CD14-positive monocyte (primary cell): ENCODE measurements around the gene SLC6A11. TPM values are rescaled to one million over a fixed set of nuclear protein-coding genes. Genes with fewer than 3 reads are reported as not detected.
A peak's percentile ranks its signal among the peaks of the same experiment; 100 is the strongest.

ENCODE experiments used
- DNase-seq, 3 donors: peaks; one replicate each; pipeline ENCODE4 v3.0.0-alpha.2; 2011 to 2022
- H2AFZ ChIP-seq: 2 replicates; pipeline ENCODE4 v1.6.0; 2012; ENCODE audit warnings: mild to moderate bottlenecking, low read depth, low read length, inconsistent platforms; ENCODE audit not compliant: insufficient read depth, poor library complexity, severe bottlenecking
- H3K27ac ChIP-seq, 2 donors: 1 replicate in 1 of 2; 2 replicates in 1 of 2; pipeline ENCODE4 v1.5.1; 2012 to 2013; ENCODE audit warnings: low read length in 2 of 2, control low read depth in 1 of 2, inconsistent platforms in 1 of 2, low read depth in 1 of 2, mild to moderate bottlenecking in 1 of 2
- H3K27me3 ChIP-seq, 2 donors: one replicate each; pipeline versions ENCODE4 v1.6.0 to v1.6.1; 2011 to 2013; ENCODE audit warnings: low read length in 2 of 2; ENCODE audit not compliant: control insufficient read depth in 2 of 2, insufficient read depth in 2 of 2
- H3K36me3 ChIP-seq, 2 donors: replicated peaks in 1 of 2; 1 replicate in 1 of 2; 2 replicates in 1 of 2; pipeline versions ENCODE4 v1.5.1 to v1.6.1; 2012 to 2013; ENCODE audit warnings: low read length in 2 of 2, control low read depth in 1 of 2, inconsistent platforms in 1 of 2, mild to moderate bottlenecking in 1 of 2; ENCODE audit not compliant: insufficient read depth in 2 of 2, control insufficient read depth in 1 of 2
- H3K4me1 ChIP-seq, 2 donors: 1 replicate in 1 of 2; 2 replicates in 1 of 2; pipeline versions ENCODE4 v1.5.1 to v1.6.1; 2012 to 2013; ENCODE audit warnings: low read length in 2 of 2, control low read depth in 1 of 2, inconsistent platforms in 1 of 2, mild to moderate bottlenecking in 1 of 2, moderate library complexity in 1 of 2; ENCODE audit not compliant: insufficient read depth in 2 of 2, control insufficient read depth in 1 of 2
- H3K4me2 ChIP-seq: replicated peaks from 2 replicates; pipeline ENCODE3; 2012; ENCODE audit warnings: low read length, moderate library complexity, mild to moderate bottlenecking; ENCODE audit not compliant: poor library complexity, severe bottlenecking; ENCODE audit errors: extremely low read depth
- H3K4me3 ChIP-seq, 3 experiments: fragments of 200-600 bp in 1 of 3; sonication (generic) in 1 of 3; replicated peaks in 1 of 3; 1 replicate in 2 of 3; 2 replicates in 1 of 3; pipeline ENCODE4 v1.5.1; 2011 to 2013; ENCODE audit warnings: low read length in 3 of 3, mild to moderate bottlenecking in 3 of 3, control low read depth in 2 of 3, low read depth in 2 of 3, inconsistent platforms in 1 of 3, moderate library complexity in 1 of 3
- H3K79me2 ChIP-seq: 2 replicates; pipeline ENCODE4 v1.6.0; 2012; ENCODE audit warnings: mild to moderate bottlenecking, control low read depth, inconsistent platforms, low read length, moderate library complexity; ENCODE audit not compliant: insufficient read depth
- H3K9ac ChIP-seq: 2 replicates; pipeline ENCODE4 v1.6.0; 2017; ENCODE audit warnings: low read length, mild to moderate bottlenecking; ENCODE audit not compliant: insufficient read depth, poor library complexity, severe bottlenecking
- H3K9me3 ChIP-seq, 2 donors: replicated peaks in 1 of 2; 1 replicate in 1 of 2; 2 replicates in 1 of 2; pipeline versions ENCODE4 v1.5.1 to v1.6.1; 2012 to 2013; ENCODE audit warnings: low read length in 2 of 2, control low read depth in 1 of 2; ENCODE audit not compliant: control insufficient read depth in 1 of 2, insufficient read depth in 1 of 2
- H4K20me1 ChIP-seq: 2 replicates; pipeline ENCODE4 v1.6.0; 2012; ENCODE audit warnings: mild to moderate bottlenecking, low read length, control low read depth, moderate library complexity; ENCODE audit not compliant: insufficient read depth
- H3K27ac Mint-ChIP-seq, 7 donors: one replicate each; pipeline ENCODE4 v1.8.0; 2020; ENCODE audit warnings: mild to moderate bottlenecking in 7 of 7, mixed read lengths in 7 of 7, moderate library complexity in 6 of 7, inconsistent platforms in 2 of 7
- H3K27me3 Mint-ChIP-seq, 3 donors: one replicate each; pipeline ENCODE4 v1.8.0; 2021 to 2022; ENCODE audit warnings: low read depth in 3 of 3, mild to moderate bottlenecking in 3 of 3, mixed read lengths in 3 of 3, moderate library complexity in 3 of 3, inconsistent platforms in 1 of 3
- H3K36me3 Mint-ChIP-seq, 2 donors: one replicate each; pipeline ENCODE4 v1.8.0; 2020; ENCODE audit warnings: mixed read lengths in 2 of 2, inconsistent platforms in 1 of 2, mild to moderate bottlenecking in 1 of 2
- H3K4me1 Mint-ChIP-seq: one replicate; pipeline ENCODE4 v1.8.0; 2020; ENCODE audit warnings: mild to moderate bottlenecking, mixed read lengths
- H3K4me3 Mint-ChIP-seq, 2 donors: one replicate each; pipeline ENCODE4 v1.8.0; 2020; ENCODE audit warnings: mild to moderate bottlenecking in 2 of 2, mixed read lengths in 2 of 2, moderate library complexity in 1 of 2
- H3K9me3 Mint-ChIP-seq, 7 donors: one replicate each; pipeline ENCODE4 v1.8.0; 2020 to 2022; ENCODE audit warnings: mixed read lengths in 7 of 7, mild to moderate bottlenecking in 6 of 7, moderate library complexity in 6 of 7, inconsistent platforms in 2 of 7
- CTCF ChIP-seq: fragments of 200-600 bp; IDR thresholded peaks from one replicate; pipeline ENCODE4 v1.8.0; 2022; ENCODE audit warnings: antibody characterized with exemption, mild to moderate bottlenecking
- WGBS: methylation state at CpG from one replicate; pipeline ENCODE4 v1.1.5; 2013; ENCODE audit warnings: missing lambda C conversion rate; ENCODE audit not compliant: insufficient coverage; 5-methylcytosine and 5-hydroxymethylcytosine counted together
- intact Hi-C, 2 donors: fragments of 100-400 bp; cut with micrococcal nuclease; formaldehyde crosslinking; loops; one replicate each; pipeline versions ENCODE4 v1.15.0 to v1.15.1; 2023
- polyA plus RNA-seq, 3 donors: library from polyadenylated mRNA; depleted of rRNA in 1 of 3; unstranded in 2 of 3; stranded (reverse) in 1 of 3; fragments of 300-500 nt in 2 of 3; fragments of >200 nt in 1 of 3; fragmentation: Illumina TruSeq in 2 of 3; gene quantifications; 1 replicate in 2 of 3; 2 replicates in 1 of 3; pipeline ENCODE4 v1.2.3, GENCODE V29; 2012 to 2021

SLC6A11 gene
- polyA plus RNA-seq, 3 donors: not detected

GRCh38 chr3:10975695-10976234 is 159.7 kb downstream of the SLC6A11 start:
- Histone ChIP-seq H3K4me1 (no peaks in the 10 kb centered on the region), H3K4me2 (no peak overlapping the region), H3K36me3 (no peaks in the 10 kb centered on the region), H2AFZ (no peak overlapping the region), H3K27me3 (peaks cover 0 to 14% of the 10 kb centered on the region in 2 donors), H4K20me1 (no peaks in the 10 kb centered on the region), H3K9me3 (peaks cover 0 to 3% of the 10 kb centered on the region in 2 donors), H3K4me3 (no peak overlapping the region), H3K27ac (no peak overlapping the region), H3K79me2 (no peaks in the 10 kb centered on the region), H3K9ac (no peak overlapping the region)
- WGBS: no CpG with 5 or more reads among the region's 1 CpG
- DNase-seq: no peak
- intact Hi-C loops: no loop called here
- Mint-ChIP-seq H3K27ac (peak overlapping the region in 1 of 7 donors; percentile 40), H3K4me1 (no peaks in the 10 kb centered on the region), H3K36me3 (no peaks in the 10 kb centered on the region), H3K27me3 (peaks cover 22 to 38% (median 34%) of the 10 kb centered on the region in 3 donors), H3K4me3 (no peak overlapping the region), H3K9me3 (peaks cover 0 to 6% (median 0%) of the 10 kb centered on the region in 7 donors)
- no peak for TF ChIP-seq CTCF

GRCh38 chr3:10976770-10977169 is 160.7 kb downstream of the SLC6A11 start:
- TF ChIP-seq CTCF: no peak
- 75% methylated on average over 1 of the region's 1 CpG for WGBS
- Histone ChIP-seq H4K20me1 (no peaks in the 10 kb centered on the region), H3K4me3 (no peak overlapping the region), H3K27me3 (peaks cover 3 to 15% of the 10 kb centered on the region in 2 donors), H2AFZ (no peak overlapping the region), H3K9ac (no peak overlapping the region), H3K9me3 (peaks cover 0 to 3% of the 10 kb centered on the region in 2 donors), H3K4me1 (no peaks in the 10 kb centered on the region), H3K27ac (no peak overlapping the region), H3K36me3 (no peaks in the 10 kb centered on the region), H3K79me2 (no peaks in the 10 kb centered on the region), H3K4me2 (no peak overlapping the region)
- Mint-ChIP-seq H3K9me3 (peaks cover 0 to 6% (median 2%) of the 10 kb centered on the region in 7 donors), H3K36me3 (no peaks in the 10 kb centered on the region), H3K27me3 (peaks cover 22 to 42% (median 34%) of the 10 kb centered on the region in 3 donors), H3K4me3 (no peak overlapping the region), H3K4me1 (no peaks in the 10 kb centered on the region), H3K27ac (no peak overlapping the region)
- intact Hi-C loops: no loop called here
- no peak for DNase-seq
